Amniotic epithelial cell (primary cell): Measurements from ENCODE around the gene SLMAP.
A peak's percentile ranks its signal among the peaks of the same experiment; 100 is the strongest.

ENCODE experiments used
- DNase-seq: peaks from one replicate; pipeline ENCODE4 v3.0.0-alpha.2; 2010; ENCODE audit warnings: low read depth

SLMAP gene

GRCh38 chr3:57755741-57756527 is at the start of gene SLMAP:
Gene SLMAP (plus strand): TSS chr3:57756309. CDS start chr3:57757652, 1,343 bp downstream.
- DNase-seq = peak; percentile 97

- DNase-seq = peak; percentile 81
These were observed 49.6 kb upstream of the SLMAP start for GRCh38 chr3:57706462-57706861.

- no peak for DNase-seq
These were observed 47.1 kb upstream of the SLMAP start for GRCh38 chr3:57709031-57709430.

GRCh38 chr3:57709559-57709958 is 46.5 kb upstream of the SLMAP start:
- DNase-seq = no peak

- no peak for DNase-seq
These were observed 40.4 kb upstream of the SLMAP start for GRCh38 chr3:57715686-57716085.

GRCh38 chr3:57717205-57717868 is 38.8 kb upstream of the SLMAP start:
- no peak for DNase-seq

GRCh38 chr3:57718118-57718517 is 38.0 kb upstream of the SLMAP start:
- no peak for DNase-seq

GRCh38 chr3:57726397-57726796 is 29.7 kb upstream of the SLMAP start:
- no peak for DNase-seq

- DNase-seq = peak; percentile 16
These were observed 29.0 kb upstream of the SLMAP start for GRCh38 chr3:57727106-57727505.

- DNase-seq = peak; percentile 57
These were observed 26.6 kb upstream of the SLMAP start for GRCh38 chr3:57729334-57730045.

GRCh38 chr3:57730682-57731081 is 25.4 kb upstream of the SLMAP start:
- DNase-seq = no peak

- peak; percentile 53 for DNase-seq
These were observed 24.8 kb upstream of the SLMAP start for GRCh38 chr3:57731311-57731710.

- peak; percentile 32 for DNase-seq
These were observed 22.3 kb upstream of the SLMAP start for GRCh38 chr3:57733790-57734189.

GRCh38 chr3:57735405-57735804 is 20.7 kb upstream of the SLMAP start:
- DNase-seq = no peak

GRCh38 chr3:57737840-57738239 is 18.3 kb upstream of the SLMAP start:
- DNase-seq = no peak

- DNase-seq = no peak
These were observed 17.7 kb upstream of the SLMAP start for GRCh38 chr3:57738391-57738790.

- DNase-seq = no peak
These were observed 16.1 kb upstream of the SLMAP start for GRCh38 chr3:57740027-57740426.

GRCh38 chr3:57743496-57743895 is 12.6 kb upstream of the SLMAP start:
- DNase-seq = no peak

- DNase-seq = no peak
These were observed 11.0 kb upstream of the SLMAP start for GRCh38 chr3:57745101-57745500.

GRCh38 chr3:57746156-57747010 is 9.7 kb upstream of the SLMAP start:
- DNase-seq = no peak

- no peak for DNase-seq
These were observed 6.6 kb upstream of the SLMAP start for GRCh38 chr3:57749542-57749941.

GRCh38 chr3:57752307-57752706 is 3.8 kb upstream of the SLMAP start:
- DNase-seq = peak; percentile 10
